GM21737 (cell line): ENCODE results near the gene CCDC33.
A peak's percentile ranks its signal among the peaks of the same experiment; 100 is the strongest.

Experiments
- ATAC-seq: cut with Tn5 transposase; IDR thresholded peaks from one replicate; pipeline ENCODE4 v1.9.1; 2021; ENCODE audit warnings: mild to moderate bottlenecking, moderate library complexity; ENCODE audit not compliant: unreplicated experiment

The CCDC33 gene

DNA sequence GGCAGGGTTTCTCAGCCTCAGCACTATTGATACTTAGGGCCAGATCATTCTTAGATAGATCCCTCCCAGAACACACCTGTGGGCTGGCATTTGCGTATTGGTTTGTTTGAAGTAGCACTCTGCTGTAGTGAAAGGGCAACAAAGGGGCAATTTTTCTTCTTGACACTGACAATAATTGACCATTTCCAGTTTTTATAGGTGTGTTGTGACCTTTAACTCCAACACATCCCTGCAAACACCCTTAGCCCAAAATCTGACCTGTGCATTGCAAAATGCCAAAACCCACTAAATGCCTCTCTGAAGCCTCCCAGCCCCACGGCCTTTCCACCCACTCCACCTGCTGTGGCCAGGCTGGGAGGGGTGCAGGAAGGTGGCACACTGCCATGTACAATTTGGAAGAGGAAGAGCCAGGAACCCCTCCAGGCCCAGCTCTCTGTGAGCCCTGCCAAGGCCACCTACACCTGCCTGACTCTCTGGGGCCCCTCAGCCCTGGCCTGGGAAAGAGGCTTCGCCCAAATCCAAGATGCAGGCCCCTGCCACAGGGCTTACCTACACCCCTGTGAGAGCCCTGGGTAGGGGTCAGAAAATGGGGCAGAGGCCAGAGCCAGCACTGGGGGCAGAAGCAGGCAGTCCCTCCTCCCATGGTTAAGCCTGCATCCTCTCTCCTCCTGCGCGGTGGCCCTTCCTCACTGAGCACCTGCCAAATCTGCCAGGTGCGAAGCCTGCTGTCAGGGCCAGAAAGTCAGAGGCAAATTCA is 140.9 kb downstream of the CCDC33 start:
- ATAC-seq: no peak

DNA sequence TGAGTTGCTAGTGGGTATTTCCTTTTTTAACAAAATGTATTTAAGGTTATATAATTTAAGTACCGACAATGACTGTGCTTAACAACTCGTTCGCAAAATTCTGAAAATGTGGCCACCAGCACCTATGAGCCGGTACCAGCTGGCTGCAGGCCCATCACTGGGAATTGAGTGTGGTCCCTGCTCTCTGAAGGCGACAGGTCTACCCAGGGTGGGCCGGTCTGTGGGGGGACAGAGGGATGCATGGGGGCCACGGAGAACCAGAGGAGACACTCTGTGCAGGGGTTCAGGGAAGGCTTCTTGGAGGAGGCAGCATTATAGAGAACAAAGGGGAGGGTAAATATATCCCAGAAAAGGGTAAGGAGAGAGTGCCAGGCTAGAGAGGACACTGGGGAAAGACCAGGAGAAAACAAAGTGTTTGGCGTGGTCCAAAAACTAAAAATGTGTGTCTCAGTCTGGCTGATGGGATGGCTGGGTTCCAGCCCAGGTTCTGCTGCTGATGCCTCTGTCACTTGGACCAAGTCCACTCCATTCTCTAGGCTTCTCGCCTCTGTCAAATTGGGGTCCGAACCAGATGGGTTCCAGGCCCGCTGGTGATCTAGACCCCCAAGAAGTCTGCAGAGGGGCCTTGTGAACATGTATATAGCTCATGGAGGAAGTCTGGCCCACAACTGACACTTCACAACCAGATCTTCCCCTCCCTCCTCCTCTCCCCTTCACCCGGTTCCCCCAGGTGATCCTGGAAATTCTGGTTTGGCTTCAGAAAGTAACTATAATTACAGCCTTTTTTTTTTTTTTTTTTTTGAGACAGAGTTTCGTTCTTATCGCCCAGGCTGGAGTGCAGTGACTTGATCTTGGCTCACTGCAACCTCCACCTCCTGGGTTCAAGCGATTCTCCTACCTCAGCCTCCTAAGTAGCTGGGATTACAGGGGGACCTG is 142.0 kb downstream of the CCDC33 start:
- ATAC-seq: no peak

DNA sequence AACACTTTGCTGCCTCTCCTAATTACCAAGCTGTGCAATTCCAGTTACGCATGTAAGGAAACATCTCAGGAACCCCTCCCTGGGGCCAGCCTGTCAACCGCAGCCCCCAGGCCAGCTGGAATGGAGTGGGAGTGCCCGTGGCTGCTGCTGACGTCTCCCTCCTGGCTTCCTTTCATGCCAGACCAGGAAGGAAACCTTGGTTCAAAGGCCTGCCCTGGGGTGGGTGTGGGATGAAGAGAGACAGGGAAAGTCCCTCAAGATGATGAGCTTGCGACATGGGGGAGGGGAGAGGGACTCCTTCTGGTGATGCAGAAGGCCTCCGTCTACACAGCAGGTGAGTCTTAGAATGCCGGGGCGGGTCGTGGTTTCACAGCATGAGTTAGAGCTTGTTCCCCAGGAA is 142.7 kb downstream of the CCDC33 start:
- no peak for ATAC-seq

DNA sequence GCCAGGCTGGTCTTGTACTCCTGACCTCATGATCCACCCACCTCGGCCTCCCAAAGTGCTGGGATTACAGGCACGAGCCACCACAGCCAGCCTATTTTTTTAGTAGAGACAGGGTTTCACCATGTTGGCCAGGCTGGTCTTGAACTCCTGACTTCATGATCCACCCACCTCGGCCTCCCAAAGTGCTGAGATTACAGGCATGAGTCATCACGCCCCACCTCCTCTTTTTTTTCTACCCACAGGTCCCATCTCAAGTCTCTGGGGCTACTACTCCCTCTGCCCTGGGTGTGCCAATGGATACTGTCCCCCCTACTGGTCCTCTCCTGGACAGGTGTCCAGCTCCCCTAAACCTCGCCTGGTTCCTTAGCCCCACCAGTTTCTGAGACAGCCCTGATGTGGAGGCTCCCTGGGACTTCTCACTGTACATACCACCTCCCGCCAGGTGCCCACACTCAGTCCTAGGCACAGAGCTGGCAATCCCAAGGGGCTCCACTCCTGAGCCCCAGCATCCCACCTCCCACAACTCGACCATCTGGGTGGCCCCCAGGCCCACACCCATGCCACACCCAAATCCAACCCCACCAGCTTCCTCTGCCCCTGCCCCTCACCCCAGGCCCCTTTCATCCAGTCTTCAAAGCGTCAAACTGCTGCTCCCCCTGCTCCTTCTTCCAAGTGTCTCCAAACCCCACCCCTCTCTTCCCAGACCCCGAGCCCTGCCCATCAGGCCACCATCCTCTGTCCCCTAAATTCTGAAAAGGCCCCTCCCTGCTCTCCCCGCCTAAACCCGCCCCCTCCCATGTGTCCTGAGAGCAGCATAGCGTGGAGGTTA is 144.4 kb downstream of the CCDC33 start:
- no peak for ATAC-seq

DNA sequence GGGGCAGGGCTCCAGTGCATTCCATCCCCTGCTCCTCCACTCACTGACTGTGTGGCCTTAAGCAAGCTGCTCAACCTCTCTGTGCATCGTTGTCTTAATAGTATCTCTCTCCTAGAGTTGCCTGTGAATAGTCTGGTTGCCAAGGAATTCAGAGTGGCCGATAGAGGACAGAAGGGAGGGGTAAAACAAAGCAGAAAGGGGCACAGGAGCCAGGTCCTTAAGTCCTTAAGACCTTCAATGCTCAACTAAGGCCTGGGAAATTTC is 145.0 kb downstream of the CCDC33 start:
- ATAC-seq: no peak

DNA sequence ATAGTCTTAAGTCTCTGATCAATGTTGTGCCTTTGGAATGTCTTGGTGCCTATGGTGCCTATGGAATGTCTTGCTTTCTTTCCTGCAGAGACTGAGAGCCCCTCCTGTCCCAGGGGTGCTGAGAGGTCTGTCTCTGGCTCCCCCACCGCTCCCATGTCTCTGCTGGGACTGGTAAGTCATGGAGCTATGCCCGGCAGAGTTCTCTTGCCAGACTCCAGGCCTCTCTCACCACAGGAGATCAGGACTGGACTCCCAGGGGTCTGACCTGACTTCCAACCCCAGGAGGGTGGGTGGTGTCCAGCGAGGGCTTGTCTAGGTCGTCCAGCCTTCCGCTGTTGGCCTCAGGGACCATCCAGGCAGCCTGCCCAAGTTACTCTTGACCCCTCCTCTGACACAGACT is 145.4 kb downstream of the CCDC33 start:
- ATAC-seq: no peak

DNA sequence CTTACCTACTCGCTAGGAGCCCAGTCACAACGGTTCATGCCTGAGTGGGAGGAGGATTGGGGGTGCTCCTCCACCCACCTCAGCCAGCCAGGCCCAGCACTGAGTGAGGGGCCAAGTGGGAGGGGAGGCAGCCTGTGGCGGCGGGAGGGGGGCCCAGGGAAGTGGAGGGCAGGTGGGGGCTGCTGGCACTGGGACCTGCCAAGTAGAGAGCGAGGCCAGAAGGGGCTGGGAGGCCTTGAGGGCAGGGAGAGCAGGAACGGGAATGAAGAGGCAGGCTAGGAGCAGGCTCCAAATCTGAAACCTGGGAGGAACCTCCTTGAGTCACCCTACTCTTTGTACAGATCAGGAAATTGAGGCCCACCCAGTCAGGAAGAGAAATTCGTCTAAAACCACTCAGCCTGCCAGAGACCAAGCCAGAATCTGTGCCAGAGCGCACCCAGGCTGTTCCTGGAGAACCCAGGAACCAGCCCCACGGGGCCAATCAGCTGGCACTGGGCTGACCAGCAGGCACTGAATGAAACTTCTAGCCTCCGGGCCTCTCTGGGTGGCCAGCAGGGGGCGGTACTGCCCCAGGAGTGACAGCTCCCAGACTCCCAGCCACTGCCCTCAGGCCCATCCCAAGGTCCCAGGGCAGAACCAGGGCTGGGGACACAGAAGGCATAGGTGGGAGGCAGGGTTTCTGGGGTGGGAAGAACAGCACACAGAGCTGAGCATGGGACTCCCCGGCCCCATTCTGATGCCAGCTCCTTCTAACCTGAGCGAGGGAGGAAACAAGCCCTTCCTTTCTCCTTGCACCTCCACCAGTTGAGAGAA is 146.1 kb downstream of the CCDC33 start:
- ATAC-seq: peak; percentile 32

DNA sequence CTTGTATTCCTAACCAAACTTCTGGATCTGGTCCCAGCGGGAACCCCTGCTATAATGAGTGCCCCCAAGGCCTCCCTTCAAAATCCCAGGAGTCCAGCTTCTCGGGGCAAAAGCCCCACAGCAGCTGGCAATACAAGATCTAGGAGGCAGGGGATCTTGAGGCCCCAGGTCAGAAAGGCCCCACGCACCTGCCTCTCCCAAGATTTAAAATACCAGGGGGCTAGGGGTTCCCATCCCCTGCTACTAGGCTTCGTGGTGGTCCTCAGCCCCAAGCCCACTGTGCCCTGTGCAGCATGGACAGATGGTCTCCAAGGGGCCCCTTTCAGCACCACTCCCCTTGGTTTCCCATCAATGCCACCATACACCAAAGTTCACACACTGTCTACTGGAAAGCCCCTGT is 147.2 kb downstream of the CCDC33 start:
- peak; percentile 7 for ATAC-seq

GRCh38 chr15:74383695-74384565 is 147.8 kb downstream of the CCDC33 start:
- peak; percentile 46 for ATAC-seq

GRCh38 chr15:74384566-74384880 is 148.4 kb downstream of the CCDC33 start:
- no peak for ATAC-seq

DNA sequence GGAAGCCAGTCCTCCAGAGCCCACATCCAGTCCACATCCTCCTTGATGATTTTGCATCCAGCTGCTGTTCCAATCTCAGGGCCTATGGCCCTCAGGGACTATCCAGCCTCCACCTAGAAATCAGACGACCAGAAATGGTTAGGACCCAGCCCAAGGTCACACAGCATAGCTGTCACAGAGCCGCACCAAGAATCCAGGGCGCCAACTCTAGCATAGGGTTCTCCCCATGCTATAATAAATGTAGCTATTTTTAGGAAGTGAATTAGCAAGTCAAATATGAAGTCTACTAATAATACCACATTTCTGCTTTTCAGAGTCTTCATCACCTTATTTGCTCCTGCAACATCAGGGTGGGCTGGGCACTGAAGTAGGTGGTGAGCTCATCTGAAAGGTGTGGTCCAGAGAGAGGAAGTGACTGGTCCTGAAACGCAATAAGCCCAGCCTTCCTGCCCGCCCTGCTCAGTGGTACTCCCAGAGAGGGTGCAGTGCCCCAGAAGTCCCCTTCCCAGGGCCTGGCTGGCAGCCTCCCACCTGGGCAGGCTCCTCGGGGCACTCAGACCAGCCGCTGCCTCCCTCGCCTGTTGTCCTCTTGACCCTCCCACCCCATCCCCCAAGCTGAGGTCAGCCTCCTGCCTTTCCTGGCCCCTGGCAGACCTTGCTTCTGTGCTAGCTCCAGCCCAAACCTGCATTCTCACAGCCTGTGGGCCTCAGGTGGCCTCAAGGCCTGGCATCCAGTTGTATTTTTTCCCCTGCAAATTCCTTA is 148.9 kb downstream of the CCDC33 start:
- peak; percentile 46 for ATAC-seq

DNA sequence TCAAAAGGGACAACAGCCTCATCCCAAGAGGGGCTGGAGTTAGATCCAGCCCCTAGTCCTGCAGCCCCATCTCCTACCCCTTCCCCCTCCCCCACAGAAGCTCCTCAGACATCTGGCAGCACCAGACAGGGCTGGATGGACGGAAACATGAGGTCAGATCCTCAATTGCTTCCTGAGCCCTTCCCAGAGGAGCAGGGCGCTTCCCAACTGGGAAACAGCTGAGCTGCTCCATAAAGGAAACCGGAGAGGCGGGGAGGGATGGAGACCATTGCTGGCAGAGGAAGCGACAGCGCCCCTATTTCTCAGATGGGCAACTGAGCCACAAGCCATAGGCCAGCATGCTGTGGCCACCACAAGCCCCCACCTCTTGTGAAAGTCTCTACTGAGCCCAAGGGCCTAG is 149.6 kb downstream of the CCDC33 start:
- no peak for ATAC-seq
